HG02884 (cell line): Measurements from ENCODE around the gene CLEC20A.
A peak's percentile ranks its signal among the peaks of the same experiment; 100 is the strongest.
"Not testable (repeated sequence)": the region's sequence is repeated elsewhere in the genome, so short reads cannot be mapped to it uniquely, and the experiment has no call there.

Source experiments
- ATAC-seq: cut with Tn5 transposase; IDR thresholded peaks from one replicate; pipeline ENCODE4 v1.9.1; 2021; ENCODE audit warnings: mild to moderate bottlenecking, moderate library complexity; ENCODE audit not compliant: unreplicated experiment

CLEC20A gene

DNA sequence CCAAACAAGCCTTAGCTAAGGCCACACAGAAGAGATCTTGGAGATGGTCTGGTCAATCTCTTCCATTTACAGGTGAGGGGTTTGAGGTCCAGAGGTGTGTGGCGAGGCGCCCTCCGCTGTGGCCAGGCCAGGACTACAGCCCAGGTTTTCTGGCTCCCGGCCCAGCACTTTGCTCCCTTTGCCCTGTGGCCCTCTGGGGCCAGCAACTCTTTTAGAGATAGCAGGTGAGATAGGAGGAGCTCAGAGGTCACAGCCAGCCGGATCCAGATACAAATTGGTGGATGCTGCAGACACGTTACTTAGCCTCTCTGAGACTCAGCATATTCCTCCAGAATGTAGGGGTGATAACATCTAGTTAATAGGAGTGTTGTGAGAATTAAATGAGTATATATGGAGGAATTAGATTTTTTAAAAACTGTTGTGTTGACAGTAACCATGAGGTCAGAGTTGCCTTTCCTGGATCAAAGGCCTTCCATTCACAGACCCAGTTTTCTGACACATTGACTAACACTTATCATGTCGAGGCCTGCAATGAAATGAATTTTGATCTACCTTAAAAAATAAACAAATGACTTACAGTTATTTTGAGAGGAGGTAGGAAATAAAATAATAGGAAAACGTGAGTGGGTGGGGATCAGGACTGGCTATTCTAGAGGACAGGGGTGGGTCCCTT, 32.7 kb upstream of the CLEC20A start:
- no peak for ATAC-seq

DNA sequence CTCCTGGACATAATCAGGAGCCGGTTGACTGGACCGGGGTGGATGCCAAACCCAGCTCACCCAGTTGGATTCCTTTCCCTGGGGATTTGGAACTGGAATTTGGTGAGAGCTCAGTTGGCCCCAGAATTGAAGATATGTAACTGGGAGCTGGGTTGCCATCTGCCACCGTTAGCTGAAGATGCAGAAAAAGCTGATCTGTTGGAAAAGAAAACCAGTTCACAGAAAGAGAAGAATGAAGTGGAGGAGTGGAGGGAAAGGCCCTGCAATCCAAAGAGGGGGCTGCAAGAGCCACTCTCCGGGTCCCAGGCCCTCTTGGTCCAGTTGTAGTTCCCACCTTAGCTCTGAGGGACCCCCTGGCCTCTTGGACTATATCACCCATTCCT, 32.2 kb upstream of the CLEC20A start:
- ATAC-seq: no peak

DNA sequence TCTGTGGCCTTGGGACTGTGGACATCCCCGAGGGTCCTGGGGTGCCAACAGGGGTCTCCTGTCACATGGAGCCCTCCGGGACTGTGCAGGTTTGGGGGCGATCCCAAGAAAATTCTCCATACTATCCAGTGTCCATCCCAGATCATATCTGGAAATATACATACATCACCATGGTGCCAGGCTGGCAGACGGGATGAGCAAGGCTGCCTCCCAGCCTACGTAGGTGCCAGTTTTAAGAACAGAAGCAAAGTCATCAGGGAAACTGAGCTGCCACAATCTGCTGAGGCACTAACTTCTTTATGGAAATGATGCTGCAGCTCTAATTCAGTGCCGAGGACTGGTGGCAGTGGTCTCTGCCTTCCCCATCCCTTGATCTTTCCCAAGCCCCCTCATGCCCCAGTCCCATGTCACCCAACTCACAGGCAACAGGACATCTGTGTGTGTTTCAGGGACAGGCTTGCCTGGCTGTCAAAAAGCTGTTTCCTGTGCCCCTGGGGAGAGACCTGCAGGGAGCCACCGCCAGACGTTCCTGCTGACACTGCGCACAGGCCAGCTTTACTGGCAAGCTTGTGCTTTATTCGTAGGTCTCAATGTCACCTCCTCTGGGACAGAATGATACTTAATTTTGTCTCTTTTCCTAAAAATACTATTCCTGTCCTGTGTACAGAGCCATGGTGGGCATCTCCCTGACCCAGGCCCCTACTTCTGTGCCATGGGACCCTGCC, 31.6 kb upstream of the CLEC20A start:
- ATAC-seq: no peak

DNA sequence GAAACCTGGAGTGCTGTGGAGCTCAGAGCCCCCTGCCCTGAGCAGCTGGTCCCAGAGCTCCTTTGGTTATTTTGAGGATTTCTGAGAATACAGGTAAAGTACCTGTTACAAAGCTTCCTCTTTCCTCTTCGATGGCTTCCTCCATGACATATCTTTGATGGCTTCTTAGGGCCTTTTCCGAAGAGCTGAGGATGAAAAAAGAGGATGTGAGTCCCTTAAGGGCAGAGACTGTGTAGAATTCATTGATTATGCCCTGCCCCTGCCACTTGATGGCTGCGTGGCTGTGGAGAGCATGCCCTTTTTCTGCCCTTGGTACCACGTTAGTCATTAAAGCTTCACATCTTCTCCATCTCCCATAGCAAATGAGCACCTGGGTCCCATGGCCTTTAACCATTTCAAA, 30.4 kb upstream of the CLEC20A start:
- ATAC-seq: no peak

DNA sequence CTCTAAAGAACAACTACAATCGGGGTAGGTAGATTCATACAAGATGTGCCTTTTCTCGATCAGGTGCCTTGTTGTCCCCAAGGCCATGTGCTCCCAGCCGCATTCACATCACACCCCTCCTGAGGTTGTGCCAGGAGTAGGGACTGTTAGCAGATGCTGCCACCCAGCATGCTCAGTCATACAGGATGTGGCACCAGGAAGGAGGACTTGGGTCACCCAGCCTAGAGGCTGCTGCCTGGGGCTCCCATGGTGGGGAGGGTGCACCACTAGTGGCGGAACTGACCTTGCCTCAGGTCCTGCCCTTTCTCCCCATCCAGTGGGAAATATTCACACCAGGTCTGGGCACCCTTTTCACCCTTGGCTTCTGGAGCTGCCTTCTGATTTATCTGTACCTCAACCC, 24.5 kb upstream of the CLEC20A start:
- no peak for ATAC-seq

DNA sequence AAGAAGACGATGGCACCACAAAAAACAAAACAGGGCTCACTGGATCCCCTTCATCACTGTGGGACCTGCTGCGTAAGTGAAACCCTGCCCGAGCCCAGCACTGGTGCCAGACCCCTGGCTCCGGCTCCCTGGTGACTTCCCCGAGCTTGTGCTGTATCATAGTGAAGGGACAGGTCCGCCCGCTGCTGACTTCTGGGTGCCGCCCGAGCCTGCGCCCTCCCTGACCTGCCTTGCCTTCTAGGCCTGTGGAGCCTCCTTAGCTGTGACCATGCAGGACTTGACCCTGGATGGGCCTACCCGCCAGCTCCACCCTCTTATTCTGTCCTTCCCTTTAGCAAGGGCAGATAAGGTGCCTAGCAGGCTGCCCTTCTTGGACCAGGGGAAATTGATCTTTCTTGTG, 24.0 kb upstream of the CLEC20A start:
- no peak for ATAC-seq

DNA sequence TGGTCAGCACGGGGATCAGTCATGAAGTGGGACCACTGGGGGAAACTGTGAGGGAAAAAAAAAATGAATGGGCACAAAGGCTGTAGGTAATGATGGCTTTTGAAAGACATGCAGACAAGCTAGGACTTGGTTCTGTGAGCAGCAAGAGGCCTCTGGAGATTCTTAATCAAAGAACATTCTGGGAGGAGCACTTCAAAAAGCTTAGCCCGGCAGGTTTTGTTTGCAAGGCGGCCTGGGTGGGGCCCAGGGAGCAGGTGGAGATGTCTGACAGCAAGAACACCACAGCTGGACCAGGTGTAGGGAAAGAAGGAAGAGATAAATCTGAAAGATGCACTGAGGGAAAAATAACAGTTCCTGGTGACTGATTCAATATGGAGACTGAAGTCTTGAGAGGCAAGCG, 22.1 kb upstream of the CLEC20A start:
- no peak for ATAC-seq

DNA sequence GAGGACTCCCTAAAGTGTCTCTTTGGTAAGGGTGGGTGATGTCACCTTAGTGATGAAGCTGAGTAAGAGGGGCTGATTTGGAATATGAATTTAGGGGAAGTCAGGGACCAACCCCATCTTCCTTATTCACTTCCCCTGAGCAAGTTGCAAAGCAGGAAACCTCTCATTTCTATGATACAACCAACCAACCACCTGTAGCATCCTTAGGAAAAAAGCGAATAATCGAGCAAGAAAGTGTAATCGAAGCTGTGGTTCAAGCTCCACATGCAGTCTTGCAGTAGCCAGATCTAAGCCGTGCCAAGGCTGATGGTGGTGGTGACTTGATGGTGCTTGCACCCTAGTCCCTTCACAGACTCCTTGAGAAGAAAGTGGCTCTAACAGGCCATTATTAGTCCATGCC, 19.3 kb upstream of the CLEC20A start:
- ATAC-seq: no peak

DNA sequence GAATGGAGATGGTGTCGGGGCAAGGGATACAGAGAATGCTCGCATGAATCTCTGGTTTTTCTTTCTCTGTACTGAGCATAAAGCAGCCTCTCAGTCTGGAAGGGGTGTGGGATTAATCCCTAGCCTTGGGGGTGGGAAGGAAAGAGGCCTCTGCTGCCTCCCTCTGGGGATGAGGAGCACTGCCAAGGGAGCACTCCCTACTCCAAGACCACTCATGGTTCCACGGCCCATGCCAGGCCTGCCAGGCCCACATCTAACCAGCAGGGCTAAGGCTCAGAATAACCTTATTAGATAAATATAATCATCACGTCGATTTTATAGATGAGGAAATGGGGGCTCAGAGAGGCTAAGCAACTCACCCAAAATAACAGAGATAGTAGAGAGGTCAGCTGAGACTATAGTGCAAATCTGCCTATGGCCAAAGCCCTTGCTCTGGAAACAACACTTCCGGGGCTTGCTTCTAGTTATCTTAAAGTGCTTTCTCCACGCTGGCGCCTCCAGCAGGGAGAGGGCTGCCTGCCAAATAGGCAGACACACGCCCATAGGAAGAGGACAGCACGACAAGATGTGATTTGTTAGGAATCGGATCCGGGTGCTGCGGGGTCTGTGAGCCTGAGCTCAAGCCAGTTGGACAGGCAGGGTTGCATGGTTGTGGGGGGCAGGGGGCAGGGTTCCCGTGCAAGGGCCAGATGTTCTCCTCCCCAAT, 16.7 kb upstream of the CLEC20A start:
- no peak for ATAC-seq

DNA sequence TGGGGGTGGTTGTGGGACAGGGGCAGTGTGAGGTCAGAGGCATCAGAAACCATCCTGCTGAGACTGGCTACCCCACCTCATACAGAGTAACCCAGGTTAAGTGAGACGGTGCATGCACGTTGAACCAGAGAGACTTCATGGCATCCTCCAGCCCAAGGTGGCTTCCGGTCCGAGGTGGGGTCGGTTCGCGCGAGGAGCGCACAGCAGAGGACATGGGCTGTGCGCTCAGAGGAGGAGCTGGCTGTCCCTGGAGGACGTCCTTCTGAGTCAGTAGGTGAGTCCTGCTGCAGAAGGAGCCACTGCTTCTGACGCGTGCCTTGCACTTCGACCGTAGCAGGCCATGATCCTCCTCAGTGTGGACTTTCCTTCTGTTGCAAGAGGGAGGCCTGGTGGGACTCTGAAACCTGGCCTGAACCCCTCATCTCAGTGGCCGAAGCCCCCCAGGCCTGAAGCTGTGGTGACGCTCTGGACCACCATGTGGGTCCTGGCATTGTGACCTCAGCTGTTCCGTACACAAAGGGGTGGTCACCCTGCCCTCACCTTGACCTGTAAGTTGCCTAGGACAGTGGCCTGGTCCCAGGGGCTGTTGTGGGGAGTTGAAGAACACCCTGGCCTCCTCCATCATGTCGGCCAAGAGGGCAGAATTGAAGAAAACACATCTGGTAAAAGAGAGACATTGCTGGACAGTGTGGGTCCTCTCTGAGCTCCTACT, 16.0 kb upstream of the CLEC20A start, which contains the start of gene TEX35:
Gene TEX35, plus strand, starts transcription at position 544 of the 712 bp plus-strand sequence. Its CDS starts 80 bp downstream, at position 624.
- no peak for ATAC-seq

DNA sequence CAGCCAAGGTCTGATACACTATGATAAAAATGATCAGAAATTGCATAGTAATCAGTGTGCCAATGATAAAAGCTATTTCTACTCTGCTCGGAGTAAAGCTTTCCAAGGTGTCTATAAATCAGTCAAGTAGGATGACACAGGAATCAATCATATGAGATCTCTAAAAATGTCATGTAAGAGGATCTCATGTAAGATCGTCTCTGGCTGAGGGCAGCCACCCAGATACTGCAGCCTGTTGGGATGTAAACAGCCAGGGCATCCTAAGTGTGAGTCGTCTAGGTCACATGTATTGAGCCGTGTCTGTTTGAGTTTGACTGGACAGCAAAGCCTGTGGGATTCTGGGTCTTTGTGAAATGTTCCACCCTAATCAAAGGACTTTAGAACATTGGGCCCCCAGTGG, 13.4 kb upstream of the CLEC20A start:
- no peak for ATAC-seq

DNA sequence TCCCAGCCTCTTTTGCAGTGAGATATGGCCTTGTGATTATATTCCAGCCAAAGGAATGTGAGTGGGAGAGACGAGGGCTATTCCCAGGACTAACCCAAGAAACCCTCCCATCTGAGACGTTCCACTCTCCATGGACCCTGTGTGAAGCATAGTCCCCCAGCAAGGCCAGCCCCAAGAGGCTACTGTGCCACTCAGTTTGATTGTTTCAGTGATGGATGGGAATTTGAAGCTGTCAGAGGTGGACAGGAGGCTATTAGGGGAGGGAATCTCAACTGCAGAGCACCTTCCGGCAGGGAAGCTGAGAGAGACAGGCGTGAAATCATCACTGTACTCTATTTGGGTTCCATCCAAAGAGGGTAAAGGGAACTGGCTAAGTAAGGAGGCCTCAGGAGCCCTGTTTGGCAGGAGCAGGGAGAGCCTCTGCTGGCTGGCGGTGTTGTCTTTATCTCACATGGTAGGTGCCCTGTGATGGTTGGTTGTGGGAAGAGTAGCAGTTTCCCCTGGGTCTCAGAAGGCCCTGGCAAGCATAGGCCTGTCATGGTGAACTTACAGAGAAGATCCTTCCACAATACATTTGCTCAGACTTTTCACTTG, 12.7 kb upstream of the CLEC20A start:
- ATAC-seq: no peak

DNA sequence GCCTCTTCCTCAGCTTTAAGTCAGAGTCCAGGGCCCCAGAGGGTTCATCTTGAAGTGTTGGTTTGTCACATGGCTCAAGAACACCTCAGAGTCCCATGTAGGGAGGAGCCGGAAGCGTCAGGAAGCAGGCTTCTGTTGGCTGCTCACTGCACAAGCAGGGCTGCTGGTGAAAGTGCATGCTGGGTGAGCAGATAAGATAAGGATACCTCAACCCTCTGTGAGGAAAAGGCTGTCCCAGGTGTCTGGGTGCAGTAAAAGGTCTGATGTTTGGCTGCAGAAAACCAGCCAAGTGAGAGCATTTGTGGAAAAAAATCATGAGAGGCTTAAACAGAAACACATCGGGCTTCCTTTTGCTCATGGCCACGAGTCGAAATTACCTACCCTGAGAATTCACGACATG, 9.9 kb upstream of the CLEC20A start:
- ATAC-seq: no peak

DNA sequence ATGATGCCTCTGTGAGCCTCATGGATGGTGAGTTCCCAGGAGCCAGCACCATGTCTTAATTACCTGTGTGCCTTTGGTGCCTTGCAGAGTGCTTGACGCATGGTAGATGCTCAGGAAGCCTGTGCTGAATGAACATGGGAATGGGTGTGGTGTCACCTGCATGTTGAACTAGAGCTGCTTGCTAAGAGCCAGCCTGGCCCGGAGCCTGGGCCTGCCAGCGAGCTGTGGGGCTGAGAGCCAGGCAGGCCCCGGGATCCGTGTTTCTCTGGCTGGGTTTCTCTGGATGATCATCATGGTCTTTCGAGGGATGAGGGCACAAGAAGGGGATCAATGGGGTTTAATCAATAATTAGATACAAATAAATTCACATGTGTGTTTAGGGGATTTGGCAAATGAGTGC, 9.4 kb upstream of the CLEC20A start:
- no peak for ATAC-seq

DNA sequence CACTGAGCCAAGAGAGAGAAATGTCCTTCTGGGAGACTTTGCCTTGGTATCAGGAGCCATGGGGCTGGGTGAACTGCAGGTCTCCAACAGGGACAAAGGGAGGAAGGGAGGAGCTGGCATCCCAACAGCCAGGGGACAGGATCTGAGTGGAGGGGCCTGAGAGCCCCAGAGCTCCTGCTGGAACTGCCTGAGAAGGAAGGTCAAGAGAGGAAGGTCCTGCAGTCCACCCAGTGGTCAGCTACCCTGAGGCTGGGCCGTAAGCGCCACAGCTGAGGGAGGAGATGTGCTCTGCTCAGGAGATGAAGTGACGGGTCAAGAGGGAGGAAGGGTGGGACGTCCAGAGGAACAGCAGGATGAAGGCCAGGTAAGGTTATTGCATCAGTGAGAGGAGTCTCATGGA, 7.5 kb upstream of the CLEC20A start:
- no peak for ATAC-seq

DNA sequence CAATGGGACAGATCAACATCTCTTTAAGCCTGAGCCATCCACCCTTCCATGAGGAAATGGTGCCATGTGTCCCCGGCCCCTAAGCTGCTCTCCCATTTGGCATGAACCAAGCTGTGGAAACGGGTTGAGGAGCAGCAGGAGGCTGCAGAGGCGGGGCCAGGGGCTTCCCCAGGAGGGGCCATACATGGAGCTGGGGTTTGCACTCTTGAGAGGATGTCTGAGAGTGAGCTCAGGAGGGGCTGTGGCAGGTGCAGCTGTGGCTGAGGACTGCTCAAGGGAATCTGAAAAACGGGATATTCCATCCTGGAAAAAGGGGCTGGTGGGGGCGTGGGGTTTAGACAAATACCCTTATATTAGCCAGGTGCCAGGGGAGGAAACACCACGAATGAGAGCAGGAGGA, 7.1 kb upstream of the CLEC20A start:
- ATAC-seq: no peak

DNA sequence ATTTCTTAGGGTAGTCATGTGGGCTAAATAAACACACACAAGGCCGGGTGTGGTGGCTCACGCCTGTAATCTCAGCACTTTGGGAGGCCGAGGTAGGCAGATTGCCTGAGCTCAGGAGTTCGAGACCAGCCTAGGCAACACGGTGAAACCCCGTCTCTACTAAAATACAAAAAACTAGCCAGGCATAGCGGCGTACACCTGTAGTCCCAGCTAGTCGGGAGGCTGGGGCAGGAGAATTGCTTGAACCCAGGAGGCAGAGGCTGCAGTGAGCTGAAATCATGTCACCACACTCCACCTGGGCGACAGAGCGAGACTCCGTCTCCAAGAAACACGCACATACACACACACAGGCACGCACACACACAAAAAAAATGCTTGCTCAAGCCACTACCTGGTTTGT, 6.6 kb upstream of the CLEC20A start:
- ATAC-seq: not testable (repeated sequence)

DNA sequence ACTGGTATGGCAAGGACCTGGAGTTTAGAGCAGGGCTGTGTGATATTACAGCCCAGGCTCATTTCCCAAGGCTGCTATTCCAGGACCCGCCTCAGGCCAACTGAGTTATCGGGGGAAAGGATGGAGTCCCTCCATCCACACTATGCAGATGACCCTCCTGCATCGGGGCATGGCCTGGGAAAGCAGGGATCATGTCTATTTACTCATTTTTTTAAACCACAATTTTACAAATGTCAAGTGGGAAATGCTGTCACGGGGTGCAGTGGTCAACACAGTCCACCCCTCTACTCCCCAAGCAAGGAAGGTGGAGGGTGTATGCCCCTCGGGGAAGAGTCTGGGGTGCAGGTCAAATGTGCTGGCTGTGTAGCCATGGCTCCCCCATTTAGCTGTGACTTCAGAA, 6.1 kb upstream of the CLEC20A start:
- no peak for ATAC-seq

DNA sequence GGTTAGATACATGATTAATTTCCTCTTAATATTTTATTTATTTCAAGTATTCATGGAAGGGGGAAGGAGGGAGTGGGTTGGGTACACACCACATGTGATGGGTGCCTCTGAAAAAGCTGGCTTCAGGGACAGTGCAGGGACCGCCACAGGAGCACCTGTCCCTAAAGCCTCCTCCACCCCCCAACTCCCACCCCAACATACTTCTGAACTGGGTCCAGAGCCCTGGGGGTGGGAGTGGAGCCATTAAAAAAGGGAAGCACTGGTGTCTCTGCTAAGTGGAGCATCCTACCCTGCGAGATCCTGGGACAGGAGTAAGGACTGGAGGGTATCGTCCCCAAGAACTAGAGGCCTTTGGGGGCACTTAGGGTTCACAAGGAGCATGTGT, 5.6 kb upstream of the CLEC20A start:
- no peak for ATAC-seq

DNA sequence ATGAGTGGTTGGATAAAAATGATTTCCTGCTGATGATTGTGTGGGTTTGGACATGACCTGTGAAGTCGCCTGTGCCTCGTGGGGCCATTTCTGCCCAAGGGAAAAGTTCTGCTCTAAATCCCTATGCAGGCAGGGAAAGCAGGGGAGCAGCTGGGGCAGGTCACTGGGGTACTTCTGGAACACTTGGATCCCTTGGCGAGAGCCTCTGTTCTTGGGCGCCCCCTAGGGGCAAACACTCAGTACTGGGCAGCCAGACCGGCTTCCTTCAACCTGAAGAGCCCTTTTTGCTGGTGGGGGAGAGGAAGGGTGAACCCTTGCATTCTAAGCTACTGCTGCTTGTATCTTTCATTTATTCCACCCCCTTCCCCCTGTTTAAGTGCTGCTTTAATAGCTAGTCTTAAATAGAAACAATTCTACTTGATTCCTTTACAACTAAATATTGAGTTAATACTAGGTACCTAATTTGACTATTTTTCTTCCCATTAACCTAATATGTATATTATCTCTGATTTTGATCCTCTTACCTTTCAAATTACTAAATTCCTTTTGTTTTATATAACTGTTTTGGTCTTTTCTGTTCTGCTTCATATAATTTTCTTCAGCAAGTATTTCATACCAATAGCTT, 5.1 kb upstream of the CLEC20A start:
- peak; percentile 84 for ATAC-seq
